Sigmoid colon (tissue), 7 donors: Measurements from ENCODE around the gene GRIA1. TPM values are rescaled to one million over a fixed set of nuclear protein-coding genes. Genes with fewer than 3 reads are reported as not detected.

Source experiments
- DNase-seq: peaks from one replicate; pipeline ENCODE4 v3.0.0-alpha.2; 2019
- H3K27ac ChIP-seq, 4 donors: fragments of 200-600 bp; sonication (generic); one replicate each; pipeline ENCODE4 v1.5.1; 2016 to 2019; ENCODE audit warnings: mild to moderate bottlenecking in 1 of 4
- H3K27me3 ChIP-seq, 3 donors: fragments of 200-600 bp; sonication (generic); one replicate each; pipeline ENCODE4 v1.5.1; 2019; ENCODE audit warnings: mild to moderate bottlenecking in 1 of 3
- H3K36me3 ChIP-seq, 4 donors: fragments of 200-600 bp; sonication (generic); one replicate each; pipeline ENCODE4 v1.5.1; 2016 to 2019
- H3K4me1 ChIP-seq, 4 donors: fragments of 200-600 bp; sonication (generic); one replicate each; pipeline ENCODE4 v1.5.1; 2017 to 2019
- H3K4me3 ChIP-seq, 4 donors: fragments of 200-600 bp; sonication (generic); one replicate each; pipeline ENCODE4 v1.5.1; 2017 to 2019; ENCODE audit warnings: mild to moderate bottlenecking in 2 of 4, moderate library complexity in 1 of 4
- H3K9me3 ChIP-seq, 4 donors: fragments of 200-600 bp in 3 of 4; sonication (generic) in 3 of 4; one replicate each; pipeline versions ENCODE4 v1.5.1 to v1.6.1; 2013 to 2019
- EP300 ChIP-seq, 4 donors: sonication (generic); formaldehyde crosslinking; IDR thresholded peaks; one replicate each; pipeline ENCODE4 v1.6.1; 2017; ENCODE audit warnings: antibody characterized with exemption in 4 of 4
- POLR2A ChIP-seq, 2 donors: fragments of 450-650 bp; IDR thresholded peaks; one replicate each; pipeline ENCODE4 v1.6.1; 2016; ENCODE audit warnings: antibody characterized with exemption in 2 of 2, mild to moderate bottlenecking in 2 of 2, moderate library complexity in 2 of 2
- POLR2AphosphoS5 ChIP-seq, 4 donors: sonication (generic); formaldehyde crosslinking; IDR thresholded peaks; one replicate each; pipeline ENCODE4 v1.6.1; 2017; ENCODE audit warnings: antibody characterized with exemption in 4 of 4
- WGBS, 2 donors: extraction: QIAGEN DNeasy Blood & Tissue Kit; methylation state at CpG; one replicate each; pipeline ENCODE4 v1.1.7; 2013; 5-methylcytosine and 5-hydroxymethylcytosine counted together
- intact Hi-C: fragments of 100-400 bp; cut with DNase I; formaldehyde crosslinking; loops from one replicate; pipeline ENCODE4 v1.15.1; 2023
- polyA plus RNA-seq, 3 donors: library from polyadenylated mRNA; stranded (reverse); fragments of 200-250 nt; gene quantifications; one replicate each; pipeline ENCODE4 v1.2.3, GENCODE V29; 2013
- total RNA-seq, 4 donors: library from RNA; depleted of rRNA; stranded (reverse); fragments of >200 nt; gene quantifications; one replicate each; pipeline ENCODE4 v1.1.0, GENCODE V29; 2016
- TF ChIP-seq, protein P1 (sequence below), 4 experiments: fragments of 450-650 bp in 3 of 4; fragments of 200-600 bp in 1 of 4; IDR thresholded peaks; one replicate each; pipeline ENCODE4 v1.5.1; 2016 to 2019; ENCODE audit warnings: antibody characterized with exemption in 4 of 4, mild to moderate bottlenecking in 3 of 4, moderate library complexity in 2 of 4
- donor health status: healthy with polysubstance abuse.
- donor health status: Bipolar disorder and iron deficiency.
- donor health status: healthy.

The GRIA1 gene
- total and polyA plus RNA-seq, 7 donors = under 0.01 to 1.5 (median 0.51) TPM; not detected in 1

DNA sequence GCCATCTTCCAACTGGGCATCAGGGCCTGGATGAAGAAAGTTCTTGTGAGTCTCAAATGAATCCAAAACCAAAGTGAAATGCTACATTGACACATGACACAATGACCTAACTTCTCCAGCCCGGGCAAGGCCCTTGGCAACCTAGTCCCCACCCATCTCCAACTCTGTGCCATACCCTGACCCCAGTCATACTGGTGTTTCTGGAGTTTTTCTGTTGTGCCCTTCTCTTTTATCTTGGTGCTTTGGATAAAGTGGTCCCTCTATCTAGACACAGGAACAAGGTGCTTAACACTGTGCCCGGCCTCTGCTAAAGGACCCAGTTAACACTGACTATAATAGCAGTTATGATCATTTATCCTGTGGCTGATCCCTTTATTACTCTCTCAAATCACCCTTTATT is 149.8 kb downstream of the GRIA1 start:
- intact Hi-C loops = no loop called here
- WGBS, 2 donors = 69 to 86% methylated on average over 2 of the region's 2 CpGs
- H3K4me3 ChIP-seq = no peak overlapping the region

DNA sequence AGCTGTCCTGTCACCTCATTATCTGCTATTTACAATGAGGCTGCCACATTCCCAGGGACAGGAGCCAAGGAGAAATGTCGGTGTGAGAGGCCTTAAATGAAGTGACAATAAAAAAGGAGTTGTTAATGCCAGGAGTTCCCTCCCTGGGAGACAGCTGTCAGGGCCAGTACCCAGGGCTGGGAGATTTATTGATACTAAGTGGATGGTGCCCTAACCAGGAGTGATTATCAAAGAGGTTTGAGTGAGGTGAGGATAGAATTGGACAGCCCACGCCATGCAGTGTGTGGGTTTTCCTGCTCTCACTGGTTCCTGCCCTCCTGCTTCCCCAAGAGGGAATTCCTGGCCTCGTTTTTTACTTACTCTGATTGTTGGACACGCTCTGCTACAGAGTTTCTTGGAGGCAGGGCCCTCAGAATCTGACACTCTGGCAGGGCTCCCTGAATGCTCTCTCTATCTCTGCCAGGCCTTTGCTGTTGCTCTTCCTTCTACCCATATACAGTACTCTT is 150.8 kb downstream of the GRIA1 start:
- no peak for DNase-seq
- Histone ChIP-seq H3K4me3 (no peak overlapping the region), H3K27ac (no peak overlapping the region), H3K4me1 (peaks cover 0 to 11% (median 8%) of the 10 kb centered on the region in 4 donors), H3K9me3 (no peaks in the 10 kb centered on the region), H3K36me3 (no peaks in the 10 kb centered on the region), H3K27me3 (no peaks in the 10 kb centered on the region)
- intact Hi-C loops = no loop called here
- 16 to 48% methylated on average over 4 of the region's 4 CpGs for WGBS, 2 donors
- TF ChIP-seq, protein P1, sequence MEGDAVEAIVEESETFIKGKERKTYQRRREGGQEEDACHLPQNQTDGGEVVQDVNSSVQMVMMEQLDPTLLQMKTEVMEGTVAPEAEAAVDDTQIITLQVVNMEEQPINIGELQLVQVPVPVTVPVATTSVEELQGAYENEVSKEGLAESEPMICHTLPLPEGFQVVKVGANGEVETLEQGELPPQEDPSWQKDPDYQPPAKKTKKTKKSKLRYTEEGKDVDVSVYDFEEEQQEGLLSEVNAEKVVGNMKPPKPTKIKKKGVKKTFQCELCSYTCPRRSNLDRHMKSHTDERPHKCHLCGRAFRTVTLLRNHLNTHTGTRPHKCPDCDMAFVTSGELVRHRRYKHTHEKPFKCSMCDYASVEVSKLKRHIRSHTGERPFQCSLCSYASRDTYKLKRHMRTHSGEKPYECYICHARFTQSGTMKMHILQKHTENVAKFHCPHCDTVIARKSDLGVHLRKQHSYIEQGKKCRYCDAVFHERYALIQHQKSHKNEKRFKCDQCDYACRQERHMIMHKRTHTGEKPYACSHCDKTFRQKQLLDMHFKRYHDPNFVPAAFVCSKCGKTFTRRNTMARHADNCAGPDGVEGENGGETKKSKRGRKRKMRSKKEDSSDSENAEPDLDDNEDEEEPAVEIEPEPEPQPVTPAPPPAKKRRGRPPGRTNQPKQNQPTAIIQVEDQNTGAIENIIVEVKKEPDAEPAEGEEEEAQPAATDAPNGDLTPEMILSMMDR (IDR thresholded peaks at IDR 0.05) = no peak
- TF ChIP-seq POLR2A (IDR thresholded peaks at IDR 0.05) = no peak
- TF ChIP-seq EP300 (IDR thresholded peaks at IDR 0.05) = no peak
- no peak for TF ChIP-seq POLR2AphosphoS5 (IDR thresholded peaks at IDR 0.05)

More for the DNA sequence above, 149.8 kb downstream of the GRIA1 start:
- Histone ChIP-seq H3K27me3 (no peaks in the 10 kb centered on the region), H3K4me1 (peaks cover 0 to 11% (median 8%) of the 10 kb centered on the region in 4 donors), H3K36me3 (no peaks in the 10 kb centered on the region), H3K9me3 (no peaks in the 10 kb centered on the region), H3K27ac (no peak overlapping the region)
- no peak for TF ChIP-seq POLR2A (IDR thresholded peaks at IDR 0.05)
- TF ChIP-seq, protein P1 (IDR thresholded peaks at IDR 0.05) = no peak
- no peak for TF ChIP-seq EP300 (IDR thresholded peaks at IDR 0.05)
- no peak for TF ChIP-seq POLR2AphosphoS5 (IDR thresholded peaks at IDR 0.05)
- no peak for DNase-seq

DNA sequence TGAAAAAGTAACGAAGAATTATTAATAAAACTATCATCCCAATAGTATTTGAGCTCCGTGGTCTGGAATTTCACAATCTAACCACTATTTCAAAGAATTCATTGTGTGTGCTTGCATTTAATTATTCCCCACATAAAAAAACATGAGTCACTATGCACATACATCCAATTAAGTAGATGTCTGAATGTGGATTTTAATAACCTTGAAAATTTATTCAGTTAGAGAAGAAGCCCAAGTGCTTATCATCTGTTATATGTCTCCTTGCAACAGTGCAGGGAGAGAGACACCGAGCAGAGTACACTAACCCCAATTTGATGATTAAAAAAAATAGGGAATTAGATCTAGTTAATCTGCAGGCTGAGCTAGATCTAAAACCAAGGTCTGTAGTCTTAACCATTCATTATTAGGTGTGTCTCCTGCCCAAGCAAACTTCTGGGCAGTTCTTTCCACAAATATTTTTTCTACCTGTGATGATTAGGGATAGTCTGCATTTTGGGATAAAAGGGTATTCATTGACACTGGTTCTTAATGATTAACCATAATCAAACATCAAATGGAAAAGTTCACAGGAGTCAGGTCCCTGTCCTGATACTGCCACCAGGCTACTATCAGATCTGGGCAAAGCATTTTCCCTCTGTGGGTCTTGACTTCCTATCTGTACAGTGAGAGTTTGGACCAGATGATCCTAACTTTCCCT is 164.2 kb downstream of the GRIA1 start:
- TF ChIP-seq POLR2A (IDR thresholded peaks at IDR 0.05) = no peak
- TF ChIP-seq POLR2AphosphoS5 (IDR thresholded peaks at IDR 0.05) = no peak
- TF ChIP-seq, protein P1 (IDR thresholded peaks at IDR 0.05) = no peak
- no peak for TF ChIP-seq EP300 (IDR thresholded peaks at IDR 0.05)
- H3K27ac ChIP-seq = no peak overlapping the region
- H3K4me1 ChIP-seq = no peaks in the 10 kb centered on the region
- DNase-seq = no peak
- intact Hi-C loops = no loop called here
- H3K36me3 ChIP-seq = no peaks in the 10 kb centered on the region
- H3K27me3 ChIP-seq = no peaks in the 10 kb centered on the region
- 54 to 86% methylated on average over 3 of the region's 3 CpGs for WGBS, 2 donors
- H3K4me3 ChIP-seq = no peak overlapping the region
- H3K9me3 ChIP-seq = no peaks in the 10 kb centered on the region

DNA sequence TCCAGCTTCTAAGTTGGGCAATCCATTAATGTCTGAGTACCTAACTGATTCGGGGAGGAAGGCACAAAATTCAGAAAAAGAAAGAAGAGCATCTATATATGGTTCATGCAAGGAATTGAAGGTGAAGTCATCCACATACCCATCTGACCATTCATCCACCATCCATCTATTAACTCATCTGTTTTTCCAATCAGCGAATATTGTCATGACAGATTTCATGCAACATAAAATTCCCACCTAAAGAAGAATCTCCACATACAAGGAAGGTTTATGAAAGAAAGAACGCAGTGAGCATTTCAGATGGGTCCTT is 164.7 kb downstream of the GRIA1 start:
- no peak overlapping the region for H3K27ac ChIP-seq
- H3K36me3 ChIP-seq = no peaks in the 10 kb centered on the region
- H3K9me3 ChIP-seq = no peaks in the 10 kb centered on the region
- no peak for TF ChIP-seq EP300 (IDR thresholded peaks at IDR 0.05)
- no peak for TF ChIP-seq POLR2A (IDR thresholded peaks at IDR 0.05)
- TF ChIP-seq, protein P1 (IDR thresholded peaks at IDR 0.05) = no peak
- TF ChIP-seq POLR2AphosphoS5 (IDR thresholded peaks at IDR 0.05) = no peak
- no peaks in the 10 kb centered on the region for H3K4me1 ChIP-seq
- intact Hi-C loops = no loop called here
- 77 to 86% methylated on average over 3 of the region's 3 CpGs for WGBS, 2 donors
- H3K27me3 ChIP-seq = no peaks in the 10 kb centered on the region
- DNase-seq = no peak
- H3K4me3 ChIP-seq = no peak overlapping the region

DNA sequence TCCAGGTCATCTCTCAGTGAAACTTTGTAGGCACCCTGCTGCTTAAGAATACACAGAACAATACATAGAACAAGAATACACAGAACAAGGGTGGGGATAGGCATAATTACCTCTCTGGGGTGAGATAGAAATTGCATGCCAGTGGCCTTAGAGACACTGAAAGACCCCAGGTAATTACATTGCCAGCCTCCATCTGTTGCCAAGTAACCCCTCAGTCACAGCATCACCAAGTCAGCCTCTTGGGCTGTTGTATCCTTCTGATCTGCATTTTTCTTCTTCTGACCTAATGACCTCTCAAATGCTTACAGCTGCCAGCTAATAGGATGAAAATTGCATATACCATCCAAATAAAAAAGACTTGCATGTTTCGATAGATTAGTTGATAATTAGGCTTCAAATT is 167.7 kb downstream of the GRIA1 start:
- DNase-seq = no peak

More for the DNA sequence above, 167.7 kb downstream of the GRIA1 start:
- H3K4me1 ChIP-seq = no peaks in the 10 kb centered on the region
- H3K4me3 ChIP-seq = no peak overlapping the region
- H3K9me3 ChIP-seq = no peaks in the 10 kb centered on the region
- no peaks in the 10 kb centered on the region for H3K27me3 ChIP-seq
- TF ChIP-seq POLR2AphosphoS5 (IDR thresholded peaks at IDR 0.05) = no peak
- TF ChIP-seq, protein P1 (IDR thresholded peaks at IDR 0.05) = no peak
- TF ChIP-seq POLR2A (IDR thresholded peaks at IDR 0.05) = no peak
- no peak for TF ChIP-seq EP300 (IDR thresholded peaks at IDR 0.05)
- no peaks in the 10 kb centered on the region for H3K36me3 ChIP-seq
- intact Hi-C loops = no loop called here
- 85 to 94% methylated on average over 1 of the region's 1 CpG for WGBS, 2 donors
- H3K27ac ChIP-seq = no peak overlapping the region
